Measurements from ENCODE around the gene UBQLN4. TPM values are rescaled to one million over a fixed set of nuclear protein-coding genes. Genes with fewer than 3 reads are reported as not detected.

The UBQLN4 gene
- total RNA-seq, 3 donors from 2014 or later (not counting 1 experiment from before 2014, with no cell fraction given): 14.4 to 23.5 (median 23.5) TPM

DNA sequence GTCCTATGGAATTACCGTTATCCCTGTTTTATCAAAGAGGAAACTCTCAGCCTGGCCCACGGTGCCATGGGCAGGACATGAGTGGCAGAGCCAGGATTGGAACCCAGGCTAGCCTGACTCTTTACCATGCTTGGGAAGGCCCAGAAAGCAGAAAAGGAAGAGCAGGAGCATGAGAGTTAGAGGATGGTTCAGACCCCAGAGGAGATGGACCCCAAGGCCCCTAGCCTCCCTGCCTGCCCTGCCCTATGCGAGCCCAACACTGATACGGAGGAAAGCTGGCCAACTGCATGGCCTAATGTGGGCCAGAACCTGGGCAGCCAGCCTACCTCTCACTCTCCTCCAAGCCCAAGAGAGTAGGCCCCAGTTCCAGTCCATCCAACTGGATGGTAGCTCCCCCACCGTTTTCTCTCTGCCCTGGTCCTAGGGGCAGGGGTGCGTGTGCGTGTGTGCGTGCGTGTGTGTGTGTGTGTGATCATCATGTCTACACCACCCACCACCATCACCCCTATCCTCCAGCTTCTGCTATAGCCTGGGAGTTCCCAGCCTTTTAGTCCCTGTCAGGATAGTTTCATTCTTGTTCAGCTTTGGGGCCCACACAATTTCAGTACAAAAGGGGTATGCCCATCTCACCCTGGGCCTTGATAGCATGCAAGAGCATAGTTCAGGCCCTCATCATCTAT lies 44.0 kb upstream of the UBQLN4 start:
- Histone ChIP-seq H3K4me1 (ENCODE audit: control insufficient read depth, insufficient read depth, low read length) (peaks cover 25% of the 10 kb centered on the region), H3K27ac (ENCODE audit: low read length) (peak overlapping the region; percentile 85), H3K4me3 (ENCODE audit: low read length) (no peak overlapping the region), H3K27me3 (ENCODE audit: control insufficient read depth, insufficient read depth, low read length) (no peaks in the 10 kb centered on the region), H3K9me3 (ENCODE audit: control insufficient read depth, insufficient read depth, low read length) (no peaks in the 10 kb centered on the region), H3K36me3 (ENCODE audit: control insufficient read depth, insufficient read depth, low read length) (no peaks in the 10 kb centered on the region)
- no peak overlapping the region for H3K4me3 Mint-ChIP-seq
- DNase-seq: peak in 1 of 2 donors; percentile 60
- intact Hi-C loops (cut with micrococcal nuclease): loop anchor here (1.0 kb wide), 2 partner anchors 9 to 17 kb away; partner anchors contain the start of gene LMNA
- peak overlapping the region; percentile 92 to 99 for H3K27ac Mint-ChIP-seq
- peaks cover 7 to 9% of the 10 kb centered on the region in 2 donors for H3K27me3 Mint-ChIP-seq (ENCODE audit: low read depth in 2 of 2)
- peaks cover 15 to 36% of the 10 kb centered on the region in 2 donors for H3K4me1 Mint-ChIP-seq
- TF ChIP-seq, protein P1, sequence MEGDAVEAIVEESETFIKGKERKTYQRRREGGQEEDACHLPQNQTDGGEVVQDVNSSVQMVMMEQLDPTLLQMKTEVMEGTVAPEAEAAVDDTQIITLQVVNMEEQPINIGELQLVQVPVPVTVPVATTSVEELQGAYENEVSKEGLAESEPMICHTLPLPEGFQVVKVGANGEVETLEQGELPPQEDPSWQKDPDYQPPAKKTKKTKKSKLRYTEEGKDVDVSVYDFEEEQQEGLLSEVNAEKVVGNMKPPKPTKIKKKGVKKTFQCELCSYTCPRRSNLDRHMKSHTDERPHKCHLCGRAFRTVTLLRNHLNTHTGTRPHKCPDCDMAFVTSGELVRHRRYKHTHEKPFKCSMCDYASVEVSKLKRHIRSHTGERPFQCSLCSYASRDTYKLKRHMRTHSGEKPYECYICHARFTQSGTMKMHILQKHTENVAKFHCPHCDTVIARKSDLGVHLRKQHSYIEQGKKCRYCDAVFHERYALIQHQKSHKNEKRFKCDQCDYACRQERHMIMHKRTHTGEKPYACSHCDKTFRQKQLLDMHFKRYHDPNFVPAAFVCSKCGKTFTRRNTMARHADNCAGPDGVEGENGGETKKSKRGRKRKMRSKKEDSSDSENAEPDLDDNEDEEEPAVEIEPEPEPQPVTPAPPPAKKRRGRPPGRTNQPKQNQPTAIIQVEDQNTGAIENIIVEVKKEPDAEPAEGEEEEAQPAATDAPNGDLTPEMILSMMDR (IDR thresholded peaks at IDR 0.05): no peak
- H3K36me3 Mint-ChIP-seq: no peaks in the 10 kb centered on the region
- ATAC-seq: peak in 1 of 3 donors; percentile 1
- WGBS (ENCODE audit: insufficient coverage): 76% methylated on average over 4 of the region's 9 CpGs
- no peaks in the 10 kb centered on the region for H3K9me3 Mint-ChIP-seq

DNA sequence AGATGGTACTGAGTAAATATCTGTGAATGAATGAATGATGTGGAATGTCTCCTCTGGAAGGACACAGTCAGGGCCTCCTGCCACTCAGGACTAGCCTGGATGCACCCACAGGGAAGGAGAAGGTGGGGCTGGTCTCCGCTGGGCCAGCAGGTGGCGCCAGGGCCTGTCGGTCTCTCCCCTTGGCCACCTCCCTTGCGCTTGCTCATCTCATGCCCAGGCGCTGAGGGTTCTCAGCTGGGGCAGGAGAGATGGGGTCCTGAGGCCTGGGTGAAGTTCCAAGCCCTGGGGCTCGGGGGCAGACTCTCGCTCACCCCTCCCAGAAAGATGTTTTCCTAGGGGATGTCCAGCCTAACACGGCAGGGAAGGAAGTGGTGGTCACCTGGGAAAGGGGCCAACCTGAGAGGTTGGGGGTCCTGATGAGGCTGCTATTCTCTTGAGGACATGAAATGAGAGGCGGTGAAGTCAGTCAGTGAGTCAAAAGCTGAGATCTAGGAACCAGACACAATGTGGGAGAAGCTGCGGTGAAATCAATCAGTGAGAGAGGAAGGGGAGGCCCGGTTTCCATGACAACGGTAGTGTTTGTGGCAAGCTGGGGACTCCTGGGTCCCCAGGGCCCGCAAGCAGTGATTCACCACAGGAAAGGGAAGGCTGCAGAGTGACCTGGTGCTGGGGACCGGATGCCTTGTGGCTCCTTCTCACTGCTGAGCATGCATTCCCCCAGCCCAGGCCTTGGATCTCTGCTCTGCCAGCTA lies 43.2 kb upstream of the UBQLN4 start:
- Mint-ChIP-seq H3K36me3 (no peaks in the 10 kb centered on the region), H3K27me3 (ENCODE audit: low read depth in 2 of 2) (peaks cover 7 to 9% of the 10 kb centered on the region in 2 donors), H3K4me1 (peaks cover 15 to 36% of the 10 kb centered on the region in 2 donors), H3K27ac (peak overlapping the region; percentile 92 to 99), H3K4me3 (peak overlapping the region; percentile 40), H3K9me3 (no peaks in the 10 kb centered on the region)
- TF ChIP-seq, protein P1 (IDR thresholded peaks at IDR 0.05): peak; percentile 89
- Histone ChIP-seq H3K27me3 (ENCODE audit: control insufficient read depth, insufficient read depth, low read length) (no peaks in the 10 kb centered on the region), H3K9me3 (ENCODE audit: control insufficient read depth, insufficient read depth, low read length) (no peaks in the 10 kb centered on the region), H3K36me3 (ENCODE audit: control insufficient read depth, insufficient read depth, low read length) (no peaks in the 10 kb centered on the region), H3K27ac (ENCODE audit: low read length) (peak overlapping the region; percentile 85), H3K4me3 (ENCODE audit: low read length) (no peak overlapping the region), H3K4me1 (ENCODE audit: control insufficient read depth, insufficient read depth, low read length) (peaks cover 25% of the 10 kb centered on the region)
- ATAC-seq (peak; percentile 80 to 88 (median 85)), DNase-seq (peak; percentile 82 to 97)
- intact Hi-C loops (cut with micrococcal nuclease): loop anchor here (1.0 kb wide), 3 partner anchors 9 to 33 kb away; partner anchors contain the start of gene LMNA
- WGBS (ENCODE audit: insufficient coverage): 2% methylated on average over 14 of the region's 14 CpGs

DNA sequence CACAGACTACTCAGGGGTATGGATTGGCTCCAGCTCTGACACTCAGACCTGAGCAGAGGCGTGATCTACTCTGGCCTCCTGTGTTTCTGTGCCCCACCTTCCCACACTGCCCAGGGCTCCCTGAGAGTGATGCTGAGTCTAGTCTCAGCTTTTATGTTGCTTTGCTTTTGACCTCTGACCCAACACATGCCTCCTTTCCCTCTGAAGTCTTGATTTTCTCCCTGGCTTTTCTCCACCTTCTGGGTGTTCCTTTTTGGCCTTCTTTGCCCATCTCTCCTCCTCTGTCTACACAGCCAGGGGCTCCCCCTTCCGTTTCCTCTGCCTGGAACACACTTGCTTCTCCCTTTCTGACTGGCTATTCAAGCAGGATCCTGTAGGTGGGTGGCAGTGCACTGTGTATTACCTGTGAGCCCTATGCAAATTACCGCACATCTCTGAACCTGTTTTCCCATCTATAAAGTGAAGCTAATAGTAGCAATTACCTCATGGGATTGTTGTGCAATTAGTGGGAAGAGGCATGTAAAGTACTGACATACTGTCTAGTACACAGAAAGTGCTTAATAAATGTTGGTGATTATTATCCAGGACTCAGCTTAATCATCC lies 42.4 kb upstream of the UBQLN4 start:
- Mint-ChIP-seq H3K9me3 (no peaks in the 10 kb centered on the region), H3K27me3 (ENCODE audit: low read depth in 2 of 2) (peaks cover 7 to 9% of the 10 kb centered on the region in 2 donors), H3K4me1 (peaks cover 15 to 36% of the 10 kb centered on the region in 2 donors), H3K36me3 (no peaks in the 10 kb centered on the region), H3K4me3 (no peak overlapping the region), H3K27ac (peak overlapping the region; percentile 92 to 99)
- Histone ChIP-seq H3K27me3 (ENCODE audit: control insufficient read depth, insufficient read depth, low read length) (no peaks in the 10 kb centered on the region), H3K9me3 (ENCODE audit: control insufficient read depth, insufficient read depth, low read length) (no peaks in the 10 kb centered on the region), H3K27ac (ENCODE audit: low read length) (peak overlapping the region; percentile 85), H3K4me3 (ENCODE audit: low read length) (no peak overlapping the region), H3K4me1 (ENCODE audit: control insufficient read depth, insufficient read depth, low read length) (peaks cover 25% of the 10 kb centered on the region), H3K36me3 (ENCODE audit: control insufficient read depth, insufficient read depth, low read length) (no peaks in the 10 kb centered on the region)
- ATAC-seq: no peak
- DNase-seq: no peak
- TF ChIP-seq, protein P1 (IDR thresholded peaks at IDR 0.05): no peak
- intact Hi-C loops (cut with micrococcal nuclease): loop anchor here (1.0 kb wide), 1 partner anchor 34 kb away; no protein-coding TSS in a partner anchor
- 79% methylated on average over 1 of the region's 3 CpGs for WGBS (ENCODE audit: insufficient coverage)

All from natural killer cell (primary cell).